GM21447 (cell line): Measurements from ENCODE around the gene LRRC61.
"Not testable (repeated sequence)": the region's sequence is repeated elsewhere in the genome, so short reads cannot be mapped to it uniquely, and the experiment has no call there.

Experiments
- ATAC-seq: cut with Tn5 transposase; IDR thresholded peaks from one replicate; pipeline ENCODE4 v1.9.1; 2021; ENCODE audit not compliant: unreplicated experiment

LRRC61 gene

GRCh38 chr7:150381096-150381495, 57.9 kb downstream of the LRRC61 start:
- ATAC-seq = no peak

GRCh38 chr7:150381785-150382122, 58.6 kb downstream of the LRRC61 start:
- ATAC-seq = no peak

- no peak for ATAC-seq
These were observed 59.1 kb downstream of the LRRC61 start for GRCh38 chr7:150382123-150382843.

GRCh38 chr7:150382844-150383225, 59.7 kb downstream of the LRRC61 start:
- no peak for ATAC-seq

DNA sequence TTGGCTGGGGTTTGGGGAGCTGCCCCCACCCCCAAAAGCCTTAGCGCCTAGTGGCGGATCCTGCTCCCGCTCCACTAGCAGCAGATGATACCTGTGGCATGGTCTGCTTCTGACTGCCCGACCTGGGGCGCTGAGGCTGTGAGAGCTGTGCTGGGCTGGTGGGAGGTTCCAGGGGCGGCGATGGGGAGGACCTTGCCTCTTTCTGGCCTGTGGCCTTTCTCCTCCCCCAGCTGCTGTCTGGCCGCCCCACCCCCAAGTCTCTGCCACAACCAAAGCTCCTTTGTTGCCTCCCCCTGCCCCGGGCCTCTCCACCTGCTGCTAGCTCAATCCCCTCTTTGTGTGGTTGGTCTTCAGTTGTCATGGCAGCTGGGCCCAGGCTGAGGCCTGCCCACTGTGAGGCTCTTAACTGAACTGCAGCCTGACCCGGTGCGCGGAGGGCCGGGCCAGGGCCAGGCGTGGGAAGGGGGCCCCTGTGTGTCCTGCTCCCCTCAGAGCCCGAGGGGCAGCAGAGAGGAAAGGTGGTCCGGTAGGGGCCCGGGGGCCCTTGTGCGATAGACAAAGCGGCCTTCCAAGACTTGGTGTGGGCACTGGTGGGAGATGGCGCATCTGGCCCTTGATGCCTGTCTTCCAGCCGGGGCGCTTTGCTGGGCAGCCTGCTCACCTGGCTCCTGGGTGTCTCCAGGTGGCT, 60.7 kb downstream of the LRRC61 start:
- ATAC-seq = no peak

- ATAC-seq = no peak
These were observed 61.5 kb downstream of the LRRC61 start for GRCh38 chr7:150384406-150385301.

DNA sequence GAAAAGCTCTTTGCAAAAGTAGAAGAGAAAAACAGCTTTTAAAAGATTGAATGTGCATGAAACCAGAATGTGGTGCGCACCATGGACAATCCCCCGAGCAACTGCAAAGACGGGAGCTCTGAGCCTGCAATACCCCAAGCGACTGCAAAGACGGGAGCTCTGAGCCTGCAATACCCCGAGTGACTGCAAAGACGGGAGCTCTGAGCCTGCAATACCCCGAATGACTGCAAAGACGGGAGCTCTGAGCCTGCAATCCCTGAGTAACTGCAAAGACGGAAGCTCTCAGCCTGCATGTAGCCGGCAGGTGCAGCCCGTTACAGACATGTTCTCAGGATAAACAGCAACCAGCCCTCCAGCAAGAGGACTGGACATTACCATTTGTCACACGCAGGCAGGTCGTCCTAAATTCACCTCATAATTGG, 62.2 kb downstream of the LRRC61 start:
- no peak for ATAC-seq

DNA sequence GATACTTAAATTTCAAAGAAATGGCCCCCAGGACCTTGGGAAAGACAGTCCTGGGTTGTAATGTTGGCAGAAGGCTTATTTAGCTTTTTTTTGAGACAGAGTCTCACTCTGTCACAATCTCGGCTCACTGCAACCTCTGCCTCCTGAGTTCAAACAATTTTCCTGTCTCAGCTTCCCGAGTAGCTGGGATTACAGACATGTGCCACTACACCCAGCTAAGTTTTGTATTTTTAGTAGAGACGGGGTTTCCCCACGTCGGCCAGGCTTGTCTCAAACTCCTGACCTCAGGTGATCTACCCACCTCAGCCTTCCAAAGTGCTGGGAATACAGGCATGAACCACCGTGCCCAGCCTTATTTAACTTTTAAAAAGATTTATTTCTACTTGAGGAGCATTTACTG, 62.7 kb downstream of the LRRC61 start:
- not testable (repeated sequence) for ATAC-seq
